ENCODE measurements around the gene SPTLC3.

Gene SPTLC3

GRCh38 chr20:13105864-13106457, 97.2 kb downstream of the SPTLC3 start:
- peak; percentile 41; the same call in 1 of the 3 replicates for ATAC-seq
- TF ChIP-seq ISL1 (CRISPR knock-in tag; IDR thresholded peaks at IDR 0.05) (no peak), ZFP3 (CRISPR knock-in tag; IDR thresholded peaks at IDR 0.05) (no peak), ZFP30 (CRISPR knock-in tag; IDR thresholded peaks at IDR 0.05) (no peak), TCF4 (CRISPR knock-in tag; IDR thresholded peaks at IDR 0.05; ENCODE audit: borderline replicate concordance) (no peak), ARNTL (CRISPR knock-in tag; IDR thresholded peaks at IDR 0.05; ENCODE audit: borderline replicate concordance, low read depth) (no peak), ZNF565 (CRISPR knock-in tag; conservative IDR thresholded peaks at IDR 0.05; ENCODE audit: low read depth) (no peak), ZNF70 (CRISPR knock-in tag; IDR thresholded peaks at IDR 0.05) (no peak), TSHZ2 (CRISPR knock-in tag; IDR thresholded peaks at IDR 0.05) (no peak)

GRCh38 chr20:13109658-13110057, 100.9 kb downstream of the SPTLC3 start:
- no peak for TF ChIP-seq OSR1 (CRISPR knock-in tag; IDR thresholded peaks at IDR 0.05)
- no peak for ATAC-seq

DNA sequence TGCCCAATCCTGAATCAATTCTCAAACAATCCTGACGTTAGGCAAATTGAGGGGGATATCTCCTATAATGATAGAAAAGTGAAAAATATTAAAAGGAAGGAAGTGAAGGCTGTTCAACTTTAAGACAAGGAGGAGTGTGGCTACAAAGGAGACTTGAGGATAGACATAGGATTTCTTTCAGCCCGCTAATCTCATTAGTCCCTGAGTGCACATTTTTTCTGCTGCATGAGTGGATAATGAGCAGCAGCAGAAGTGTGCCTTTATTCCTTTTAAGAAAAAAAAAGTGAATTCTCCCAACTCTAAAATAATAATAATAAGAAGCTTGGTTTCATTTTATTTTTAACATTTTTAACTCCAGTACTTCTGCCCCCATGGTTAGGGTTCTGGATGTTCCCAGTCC, 102.0 kb downstream of the SPTLC3 start:
- ATAC-seq: no peak

GRCh38 chr20:13111249-13111911, 102.6 kb downstream of the SPTLC3 start:
- ATAC-seq: no peak
- no peak for TF ChIP-seq ISL1 (CRISPR knock-in tag; IDR thresholded peaks at IDR 0.05)
- no peak for TF ChIP-seq POU6F1 (CRISPR knock-in tag; IDR thresholded peaks at IDR 0.05; ENCODE audit: borderline replicate concordance, low read depth)
- TF ChIP-seq, protein P1, sequence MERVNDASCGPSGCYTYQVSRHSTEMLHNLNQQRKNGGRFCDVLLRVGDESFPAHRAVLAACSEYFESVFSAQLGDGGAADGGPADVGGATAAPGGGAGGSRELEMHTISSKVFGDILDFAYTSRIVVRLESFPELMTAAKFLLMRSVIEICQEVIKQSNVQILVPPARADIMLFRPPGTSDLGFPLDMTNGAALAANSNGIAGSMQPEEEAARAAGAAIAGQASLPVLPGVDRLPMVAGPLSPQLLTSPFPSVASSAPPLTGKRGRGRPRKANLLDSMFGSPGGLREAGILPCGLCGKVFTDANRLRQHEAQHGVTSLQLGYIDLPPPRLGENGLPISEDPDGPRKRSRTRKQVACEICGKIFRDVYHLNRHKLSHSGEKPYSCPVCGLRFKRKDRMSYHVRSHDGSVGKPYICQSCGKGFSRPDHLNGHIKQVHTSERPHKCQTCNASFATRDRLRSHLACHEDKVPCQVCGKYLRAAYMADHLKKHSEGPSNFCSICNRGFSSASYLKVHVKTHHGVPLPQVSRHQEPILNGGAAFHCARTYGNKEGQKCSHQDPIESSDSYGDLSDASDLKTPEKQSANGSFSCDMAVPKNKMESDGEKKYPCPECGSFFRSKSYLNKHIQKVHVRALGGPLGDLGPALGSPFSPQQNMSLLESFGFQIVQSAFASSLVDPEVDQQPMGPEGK (CRISPR knock-in tag; IDR thresholded peaks at IDR 0.05; ENCODE audit: borderline replicate concordance): no peak
- no peak for TF ChIP-seq TCF4 (CRISPR knock-in tag; IDR thresholded peaks at IDR 0.05; ENCODE audit: borderline replicate concordance)
- TF ChIP-seq GLIS3 (CRISPR knock-in tag; IDR thresholded peaks at IDR 0.05): no peak
- no peak for TF ChIP-seq SNAI2 (CRISPR knock-in tag; IDR thresholded peaks at IDR 0.05)
- TF ChIP-seq TOX (CRISPR knock-in tag; IDR thresholded peaks at IDR 0.05; ENCODE audit: borderline replicate concordance): no peak
- TF ChIP-seq ZNF565 (CRISPR knock-in tag; conservative IDR thresholded peaks at IDR 0.05; ENCODE audit: low read depth): no peak
- no peak for TF ChIP-seq CSRNP3 (CRISPR knock-in tag; IDR thresholded peaks at IDR 0.05)
- TF ChIP-seq OSR1 (CRISPR knock-in tag; IDR thresholded peaks at IDR 0.05): no peak
- no peak for TF ChIP-seq BACH2 (CRISPR knock-in tag; IDR thresholded peaks at IDR 0.05; ENCODE audit: borderline replicate concordance)
- no peak for TF ChIP-seq ESRRG (CRISPR knock-in tag; IDR thresholded peaks at IDR 0.05)
- TF ChIP-seq ZC3H10 (CRISPR knock-in tag; IDR thresholded peaks at IDR 0.05): no peak
- no peak for TF ChIP-seq CSDC2 (CRISPR knock-in tag; IDR thresholded peaks at IDR 0.05)
- no peak for TF ChIP-seq TSHZ2 (CRISPR knock-in tag; IDR thresholded peaks at IDR 0.05)

More for the DNA sequence above, 102.0 kb downstream of the SPTLC3 start:
- TF ChIP-seq, protein P2, sequence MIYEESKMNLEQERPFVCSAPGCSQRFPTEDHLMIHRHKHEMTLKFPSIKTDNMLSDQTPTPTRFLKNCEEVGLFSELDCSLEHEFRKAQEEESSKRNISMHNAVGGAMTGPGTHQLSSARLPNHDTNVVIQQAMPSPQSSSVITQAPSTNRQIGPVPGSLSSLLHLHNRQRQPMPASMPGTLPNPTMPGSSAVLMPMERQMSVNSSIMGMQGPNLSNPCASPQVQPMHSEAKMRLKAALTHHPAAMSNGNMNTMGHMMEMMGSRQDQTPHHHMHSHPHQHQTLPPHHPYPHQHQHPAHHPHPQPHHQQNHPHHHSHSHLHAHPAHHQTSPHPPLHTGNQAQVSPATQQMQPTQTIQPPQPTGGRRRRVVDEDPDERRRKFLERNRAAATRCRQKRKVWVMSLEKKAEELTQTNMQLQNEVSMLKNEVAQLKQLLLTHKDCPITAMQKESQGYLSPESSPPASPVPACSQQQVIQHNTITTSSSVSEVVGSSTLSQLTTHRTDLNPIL (CRISPR knock-in tag; IDR thresholded peaks at IDR 0.05; ENCODE audit: low read depth): no peak
- TF ChIP-seq ZNF70 (CRISPR knock-in tag; IDR thresholded peaks at IDR 0.05) (no peak), ZFP3 (CRISPR knock-in tag; IDR thresholded peaks at IDR 0.05) (no peak)

Data from SK-N-SH treated with all-trans-retinoic acid at 6 μM for 48 hours (cell line).